ENCODE results near the gene CLNS1A.
A peak's percentile ranks its signal among the peaks of the same experiment; 100 is the strongest.

Gene CLNS1A

DNA sequence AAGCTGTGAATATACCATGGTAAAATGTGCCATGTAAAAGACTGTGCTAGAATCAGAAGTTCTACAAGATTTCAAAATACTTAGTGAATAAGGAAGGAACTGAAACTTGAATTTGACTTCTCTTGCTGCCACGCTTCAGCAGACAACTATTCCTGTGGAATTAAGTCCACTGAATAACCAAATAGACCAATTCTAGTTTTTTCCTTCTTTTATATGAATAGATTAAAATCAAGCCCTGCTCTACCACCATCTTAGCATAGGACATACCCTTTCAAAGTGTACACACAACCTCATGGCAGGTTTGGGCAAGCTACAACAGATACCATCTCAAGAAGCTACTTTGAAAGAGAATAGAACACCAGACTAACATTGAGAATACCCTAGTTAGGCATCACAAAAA, 23.4 kb upstream of the CLNS1A start:
- Histone ChIP-seq H3K9ac (ENCODE audit: insufficient read length) (no peak overlapping the region), H3K4me3 (no peak overlapping the region), H3K9me3 (ENCODE audit: low read depth, low read length) (no peaks in the 10 kb centered on the region), H3K27ac (no peak overlapping the region), H3K36me3 (ENCODE audit: insufficient read depth, low read length) (peaks cover 3% of the 10 kb centered on the region; the same call in 1 of the 2 replicates)
- TF ChIP-seq EZH2 (IDR thresholded peaks at IDR 0.05) (no peak), POLR2AphosphoS5 (IDR thresholded peaks at IDR 0.05; ENCODE audit: borderline replicate concordance, low read depth, low read length) (no peak), FOXP2 (optimal IDR thresholded peaks at IDR 0.05; ENCODE audit: control extremely low read depth, extremely low read length, insufficient read depth) (no peak)
- no peak for DNase-seq (ENCODE audit: low read depth, low spot score)

DNA sequence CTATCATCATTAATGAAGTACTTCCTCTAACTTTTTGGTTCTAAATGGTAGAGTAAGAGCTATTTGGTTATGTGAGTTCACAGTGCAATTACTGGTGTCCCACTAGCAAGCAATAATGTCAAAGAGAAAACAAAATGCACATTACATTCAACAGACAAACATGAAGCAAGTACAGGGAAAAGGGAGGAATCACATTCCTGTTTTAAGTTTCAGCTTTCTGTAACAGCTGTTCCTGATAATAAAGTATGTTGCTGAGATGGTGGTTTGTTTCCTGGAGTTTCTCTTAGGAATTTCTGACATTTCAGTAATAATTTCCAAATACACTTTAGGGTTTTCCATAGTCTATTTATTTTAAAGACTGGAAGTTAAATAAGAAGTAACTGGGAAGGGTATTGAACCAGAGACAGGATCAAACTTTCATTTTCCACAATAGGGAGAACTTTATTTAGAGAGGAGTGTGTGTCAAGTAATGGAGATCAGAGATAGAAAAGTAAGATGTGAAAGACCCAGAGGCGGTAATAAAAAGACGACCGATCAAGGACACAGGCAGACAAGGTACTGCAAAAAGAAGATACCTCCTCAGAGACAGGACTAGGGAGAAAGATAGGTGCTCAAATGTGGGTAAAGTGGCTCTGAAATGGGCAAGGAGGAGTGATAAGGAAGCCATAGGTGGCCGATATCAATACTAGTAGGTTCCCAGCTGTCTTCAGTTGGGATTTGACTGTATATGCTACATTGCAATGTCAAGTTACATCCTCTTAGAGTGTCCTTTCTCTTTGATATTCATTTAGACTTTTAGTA, 20.8 kb upstream of the CLNS1A start:
- Histone ChIP-seq H3K36me3 (ENCODE audit: insufficient read depth, low read length) (no peaks in the 10 kb centered on the region), H3K4me3 (peak overlapping the region; percentile 38), H3K9ac (ENCODE audit: insufficient read length) (no peak overlapping the region), H3K27ac (peak overlapping the region; percentile 80), H3K9me3 (ENCODE audit: low read depth, low read length) (no peaks in the 10 kb centered on the region)
- TF ChIP-seq FOXP2 (optimal IDR thresholded peaks at IDR 0.05; ENCODE audit: control extremely low read depth, extremely low read length, insufficient read depth) (no peak), POLR2AphosphoS5 (IDR thresholded peaks at IDR 0.05; ENCODE audit: borderline replicate concordance, low read depth, low read length) (no peak), EZH2 (IDR thresholded peaks at IDR 0.05) (no peak)
- no peak for DNase-seq (ENCODE audit: low read depth, low spot score)

DNA sequence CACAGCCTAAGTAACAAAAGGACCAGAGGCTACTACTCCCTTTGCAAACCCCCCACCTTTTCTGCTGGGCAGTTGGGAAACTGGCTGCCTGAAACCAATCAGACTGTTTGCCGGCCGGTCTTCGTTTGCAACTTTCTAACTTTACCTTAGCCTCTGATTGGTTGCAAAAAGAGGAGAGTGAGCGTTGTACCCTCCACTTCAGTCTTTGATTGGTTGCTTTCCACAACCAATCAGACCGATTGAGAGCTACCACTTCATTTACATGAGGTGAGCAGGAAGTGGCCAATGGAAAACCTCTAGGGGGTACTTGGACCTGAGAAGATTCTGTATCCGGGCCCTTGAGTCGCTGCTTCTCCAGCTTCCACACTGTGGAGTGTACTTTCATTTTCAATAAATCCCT, 18.8 kb upstream of the CLNS1A start:
- TF ChIP-seq EZH2 (IDR thresholded peaks at IDR 0.05) (no peak), POLR2AphosphoS5 (IDR thresholded peaks at IDR 0.05; ENCODE audit: borderline replicate concordance, low read depth, low read length) (no peak), FOXP2 (optimal IDR thresholded peaks at IDR 0.05; ENCODE audit: control extremely low read depth, extremely low read length, insufficient read depth) (no peak)
- Histone ChIP-seq H3K9ac (ENCODE audit: insufficient read length) (no peak overlapping the region), H3K9me3 (ENCODE audit: low read depth, low read length) (no peaks in the 10 kb centered on the region), H3K4me3 (no peak overlapping the region), H3K27ac (no peak overlapping the region), H3K36me3 (ENCODE audit: insufficient read depth, low read length) (no peaks in the 10 kb centered on the region)
- no peak for DNase-seq (ENCODE audit: low read depth, low spot score)

DNA sequence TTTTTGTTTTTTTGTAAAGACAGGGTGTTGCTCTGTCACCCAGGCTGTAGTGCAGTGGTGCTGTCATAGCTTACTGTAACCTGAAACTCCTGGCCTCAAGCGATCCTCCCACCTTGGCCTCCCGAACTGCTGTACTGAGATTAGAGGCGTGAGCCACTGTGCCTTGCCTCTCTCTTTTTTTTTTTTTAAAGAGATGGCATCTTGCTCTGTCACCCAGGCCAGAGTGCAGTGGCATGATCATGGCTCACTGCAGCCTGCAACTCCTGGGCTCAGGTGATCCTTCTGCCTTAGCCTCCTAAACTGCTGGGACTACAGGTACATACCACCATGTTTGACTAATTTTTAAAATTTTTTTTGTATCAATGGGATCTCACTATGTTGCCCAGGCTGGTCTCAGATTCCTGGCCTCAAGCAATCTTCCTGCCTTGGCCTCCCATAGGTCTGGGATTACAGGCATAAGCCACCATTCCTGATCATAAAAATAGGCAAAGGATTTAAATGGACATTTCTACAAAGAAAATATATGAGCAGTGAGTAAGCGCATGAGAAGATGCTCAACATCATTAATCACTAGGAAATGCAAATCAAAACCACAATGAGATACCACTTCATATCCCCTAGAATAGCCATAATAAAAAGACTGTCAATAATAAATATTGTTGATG, 17.3 kb upstream of the CLNS1A start:
- Histone ChIP-seq H3K27ac (no peak overlapping the region), H3K9me3 (ENCODE audit: low read depth, low read length) (no peaks in the 10 kb centered on the region), H3K9ac (ENCODE audit: insufficient read length) (no peak overlapping the region), H3K36me3 (ENCODE audit: insufficient read depth, low read length) (no peaks in the 10 kb centered on the region), H3K4me3 (no peak overlapping the region)
- DNase-seq (ENCODE audit: low read depth, low spot score): no peak
- TF ChIP-seq POLR2AphosphoS5 (IDR thresholded peaks at IDR 0.05; ENCODE audit: borderline replicate concordance, low read depth, low read length) (no peak), EZH2 (IDR thresholded peaks at IDR 0.05) (no peak), FOXP2 (optimal IDR thresholded peaks at IDR 0.05; ENCODE audit: control extremely low read depth, extremely low read length, insufficient read depth) (no peak)

DNA sequence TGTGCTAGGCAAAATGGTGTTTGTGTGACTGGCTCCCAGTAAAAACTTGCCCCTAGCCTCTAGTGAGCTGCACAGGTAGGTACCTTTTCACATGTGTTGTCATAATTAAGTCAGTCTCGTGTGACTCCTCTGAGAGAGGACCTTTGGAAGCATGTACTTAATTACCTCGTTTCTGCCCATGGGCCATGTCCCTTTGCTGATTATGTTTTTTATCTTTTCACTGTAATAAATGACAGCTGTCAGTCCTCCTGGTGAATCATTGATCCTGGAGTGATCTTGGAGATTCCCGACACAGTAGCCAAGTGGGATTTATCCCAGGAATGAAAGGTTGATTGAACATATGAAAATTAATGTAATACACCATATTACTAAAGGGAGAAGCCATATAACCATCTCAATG, 12.5 kb upstream of the CLNS1A start:
- H3K9me3 ChIP-seq (ENCODE audit: low read depth, low read length): no peaks in the 10 kb centered on the region
- TF ChIP-seq FOXP2 (optimal IDR thresholded peaks at IDR 0.05; ENCODE audit: control extremely low read depth, extremely low read length, insufficient read depth) (no peak), POLR2AphosphoS5 (IDR thresholded peaks at IDR 0.05; ENCODE audit: borderline replicate concordance, low read depth, low read length) (no peak), EZH2 (IDR thresholded peaks at IDR 0.05) (no peak)
- no peaks in the 10 kb centered on the region for H3K36me3 ChIP-seq (ENCODE audit: insufficient read depth, low read length)
- no peak for DNase-seq (ENCODE audit: low read depth, low spot score)
- H3K27ac ChIP-seq: no peak overlapping the region
- H3K4me3 ChIP-seq: no peak overlapping the region
- H3K9ac ChIP-seq (ENCODE audit: insufficient read length): no peak overlapping the region

DNA sequence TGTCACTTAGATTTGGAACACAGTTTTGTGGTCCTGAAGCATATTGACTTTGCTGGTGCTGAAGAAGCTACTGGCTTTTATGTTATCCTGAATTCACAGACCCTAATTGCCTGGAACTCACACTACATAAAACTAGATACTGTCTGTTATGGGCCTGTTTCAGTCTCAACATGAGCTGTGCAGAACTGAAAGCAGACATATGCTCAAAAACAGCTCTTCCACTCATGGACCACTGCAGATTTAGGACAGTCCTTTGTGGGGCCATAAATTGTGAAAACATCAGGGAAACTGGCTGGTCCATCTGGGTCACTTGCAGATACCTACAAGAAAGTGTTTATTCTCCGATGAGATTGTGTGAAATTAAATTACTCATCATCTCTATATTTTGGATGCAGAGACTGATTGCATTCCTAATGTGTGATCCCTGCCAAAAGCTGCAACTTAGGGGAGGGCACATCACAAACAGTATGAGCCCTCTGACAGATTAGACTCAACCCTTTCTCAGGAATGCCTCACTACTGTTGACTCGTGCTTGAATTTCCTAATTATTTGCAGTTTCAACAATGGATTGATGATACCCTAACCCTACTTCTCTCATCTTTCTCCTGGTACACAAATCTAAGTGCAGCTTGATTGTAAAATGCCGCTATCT, 10.2 kb upstream of the CLNS1A start:
- no peak for DNase-seq (ENCODE audit: low read depth, low spot score)
- Histone ChIP-seq H3K9ac (ENCODE audit: insufficient read length) (no peak overlapping the region), H3K9me3 (ENCODE audit: low read depth, low read length) (no peaks in the 10 kb centered on the region), H3K27ac (no peak overlapping the region), H3K36me3 (ENCODE audit: insufficient read depth, low read length) (no peaks in the 10 kb centered on the region), H3K4me3 (no peak overlapping the region)
- TF ChIP-seq FOXP2 (optimal IDR thresholded peaks at IDR 0.05; ENCODE audit: control extremely low read depth, extremely low read length, insufficient read depth) (no peak), EZH2 (IDR thresholded peaks at IDR 0.05) (no peak), POLR2AphosphoS5 (IDR thresholded peaks at IDR 0.05; ENCODE audit: borderline replicate concordance, low read depth, low read length) (no peak)

DNA sequence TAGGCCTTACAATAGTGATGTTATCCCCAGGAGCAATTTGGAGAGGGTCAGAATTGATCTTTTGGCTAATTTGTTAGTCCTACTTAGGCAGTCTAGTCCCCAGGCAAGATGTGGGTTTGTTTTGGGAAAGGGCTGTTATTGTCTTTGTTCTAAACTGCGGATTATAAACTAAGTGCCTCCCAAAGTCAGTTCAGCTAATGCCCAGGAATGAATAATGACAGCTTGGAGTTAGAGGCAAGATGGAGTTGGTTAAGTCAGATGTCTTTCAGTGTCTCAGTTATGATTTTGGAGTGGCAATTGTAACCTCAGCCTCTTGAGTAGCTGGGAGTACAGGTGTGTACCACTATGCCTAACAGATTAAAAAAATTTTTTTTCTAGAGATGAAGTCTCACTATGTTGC, 7.3 kb upstream of the CLNS1A start:
- Histone ChIP-seq H3K4me3 (no peak overlapping the region), H3K9me3 (ENCODE audit: low read depth, low read length) (no peaks in the 10 kb centered on the region), H3K9ac (ENCODE audit: insufficient read length) (no peak overlapping the region), H3K27ac (peak overlapping the region; percentile 30; the same call in 1 of the 2 replicates), H3K36me3 (ENCODE audit: insufficient read depth, low read length) (no peaks in the 10 kb centered on the region)
- DNase-seq (ENCODE audit: low read depth, low spot score): no peak
- TF ChIP-seq EZH2 (IDR thresholded peaks at IDR 0.05) (no peak), FOXP2 (optimal IDR thresholded peaks at IDR 0.05; ENCODE audit: control extremely low read depth, extremely low read length, insufficient read depth) (no peak), POLR2AphosphoS5 (IDR thresholded peaks at IDR 0.05; ENCODE audit: borderline replicate concordance, low read depth, low read length) (no peak)

DNA sequence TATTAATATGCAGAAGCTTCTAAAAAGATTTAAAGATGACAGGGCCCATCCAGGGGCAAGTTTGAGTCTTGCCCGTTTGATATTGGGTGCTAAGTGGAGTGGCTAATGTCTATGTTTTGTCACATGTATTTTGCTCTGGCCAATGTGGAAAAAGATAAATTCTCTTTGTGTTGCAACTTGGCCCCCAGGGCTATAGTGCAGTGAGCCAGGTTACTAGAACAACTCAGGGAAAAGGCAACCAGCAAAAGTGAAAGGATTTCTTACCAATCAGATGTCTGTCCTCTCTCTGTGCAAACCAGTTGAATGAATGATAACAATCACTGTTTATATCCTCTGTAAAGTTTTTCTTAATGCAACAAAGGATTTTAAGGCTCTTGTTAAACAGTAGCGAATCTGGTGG, 4.6 kb upstream of the CLNS1A start:
- no peaks in the 10 kb centered on the region for H3K36me3 ChIP-seq (ENCODE audit: insufficient read depth, low read length)
- no peak for DNase-seq (ENCODE audit: low read depth, low spot score)
- H3K27ac ChIP-seq: no peak overlapping the region
- H3K9me3 ChIP-seq (ENCODE audit: low read depth, low read length): no peaks in the 10 kb centered on the region
- no peak overlapping the region for H3K4me3 ChIP-seq
- no peak overlapping the region for H3K9ac ChIP-seq (ENCODE audit: insufficient read length)
- TF ChIP-seq FOXP2 (optimal IDR thresholded peaks at IDR 0.05; ENCODE audit: control extremely low read depth, extremely low read length, insufficient read depth) (no peak), POLR2AphosphoS5 (IDR thresholded peaks at IDR 0.05; ENCODE audit: borderline replicate concordance, low read depth, low read length) (no peak), EZH2 (IDR thresholded peaks at IDR 0.05) (no peak)

Measured in SK-N-MC (cell line).